Stimulated activated CD4-positive, alpha-beta T cell treated with anti-CD3 and anti-CD28 coated beads, Interleukin-15, amount 100 ng/mL, for 48 hours (primary cell): ENCODE data around the gene EOGT.

Experiments
- DNase-seq, 2 donors: peaks; one replicate each; pipeline ENCODE4 v3.0.0-alpha.2; 2020; ENCODE audit warnings: low read depth in 2 of 2

The EOGT gene

GRCh38 chr3:69009559-69010410 lies 3.7 kb downstream of the EOGT start:
- DNase-seq: no peak

GRCh38 chr3:69008980-69009379 lies 4.5 kb downstream of the EOGT start:
- no peak for DNase-seq

GRCh38 chr3:69005791-69006482 lies 7.5 kb downstream of the EOGT start:
- DNase-seq: no peak

GRCh38 chr3:69005071-69005790 lies 8.3 kb downstream of the EOGT start:
- no peak for DNase-seq

- DNase-seq: no peak
Observed at GRCh38 chr3:69004138-69004537, 9.3 kb downstream of the EOGT start.

GRCh38 chr3:68999605-69000004 lies 13.9 kb downstream of the EOGT start:
- no peak for DNase-seq

- DNase-seq: no peak
Observed at GRCh38 chr3:68999158-68999557, 14.3 kb downstream of the EOGT start.

- no peak for DNase-seq
Observed at GRCh38 chr3:68997887-68998286, 15.6 kb downstream of the EOGT start.

- no peak for DNase-seq
Observed at GRCh38 chr3:68996356-68996995, 17.0 kb downstream of the EOGT start.

GRCh38 chr3:68988740-68989139 lies 24.7 kb downstream of the EOGT start:
- DNase-seq: no peak

- DNase-seq: no peak
Observed at GRCh38 chr3:68987322-68987721, 26.2 kb downstream of the EOGT start.

GRCh38 chr3:68986496-68987208 lies 26.8 kb downstream of the EOGT start:
- DNase-seq: no peak

- DNase-seq: no peak
Observed at GRCh38 chr3:68985146-68985790, 28.2 kb downstream of the EOGT start.

GRCh38 chr3:68984011-68984530 lies 29.4 kb downstream of the EOGT start:
- DNase-seq: no peak

- no peak for DNase-seq
Observed at GRCh38 chr3:68977486-68978167, 35.9 kb downstream of the EOGT start.

- no peak for DNase-seq
Observed at GRCh38 chr3:68974711-68975110, 38.8 kb downstream of the EOGT start.

GRCh38 chr3:68973639-68974038 lies 39.8 kb downstream of the EOGT start:
- DNase-seq: no peak

- peak; percentile 12 to 31 for DNase-seq
Observed at GRCh38 chr3:68972358-68972979, 41.0 kb downstream of the EOGT start.

- DNase-seq: no peak
Observed at GRCh38 chr3:68964694-68965093, 48.8 kb downstream of the EOGT start.

- DNase-seq: no peak
Observed at GRCh38 chr3:68963891-68964290, 49.6 kb downstream of the EOGT start.
